Esophagus squamous epithelium (tissue), 5 donors: ENCODE measurements around the gene SLC13A2. TPM values are rescaled to one million over a fixed set of nuclear protein-coding genes. Genes with fewer than 3 reads are reported as not detected.

Experiments used
- DNase-seq: peaks from one replicate; lab custom pipeline; 2025; lab: John Stamatoyannopoulos, UW
- H3K27ac ChIP-seq, 4 donors: fragments of 200-600 bp; sonication (generic); one replicate each; pipeline ENCODE4 v1.5.1; 2016 to 2019; ENCODE audit warnings: mild to moderate bottlenecking in 1 of 4
- H3K27me3 ChIP-seq, 4 donors: fragments of 200-600 bp; sonication (generic); 1 replicate in 3 of 4; 2 replicates in 1 of 4; pipeline versions ENCODE4 v1.5.1 to v1.6.0; 2017 to 2021; ENCODE audit warnings: antibody characterized with exemption in 1 of 4
- H3K36me3 ChIP-seq, 3 donors: fragments of 200-600 bp; sonication (generic); one replicate each; pipeline ENCODE4 v1.5.1; 2016 to 2019
- H3K4me1 ChIP-seq, 3 donors: fragments of 200-600 bp; sonication (generic); one replicate each; pipeline ENCODE4 v1.5.1; 2017 to 2019
- H3K4me3 ChIP-seq, 4 donors: fragments of 200-600 bp; sonication (generic); 1 replicate in 3 of 4; 2 replicates in 1 of 4; pipeline ENCODE4 v1.5.1; 2016 to 2019; ENCODE audit warnings: mild to moderate bottlenecking in 2 of 4, moderate library complexity in 1 of 4
- H3K9me3 ChIP-seq, 3 donors: fragments of 200-600 bp; sonication (generic); one replicate each; pipeline ENCODE4 v1.5.1; 2016 to 2019
- POLR2A ChIP-seq, 4 donors: fragments of 450-650 bp; IDR thresholded peaks; one replicate each; pipeline ENCODE4 v1.6.1; 2017; ENCODE audit warnings: antibody characterized with exemption in 4 of 4, mild to moderate bottlenecking in 4 of 4, moderate library complexity in 3 of 4
- WGBS, 2 donors: methylation state at CpG; one replicate each; pipeline ENCODE4 v1.1.5; 2018; 5-methylcytosine and 5-hydroxymethylcytosine counted together
- intact Hi-C: fragments of 100-400 bp; cut with DNase I; formaldehyde crosslinking; loops from one replicate; pipeline ENCODE4 v1.15.0; 2022
- total RNA-seq, 4 donors: library from RNA; depleted of rRNA; stranded (reverse); fragments of >200 nt; gene quantifications; one replicate each; pipeline ENCODE4 v1.1.0, GENCODE V29; 2016
- TF ChIP-seq, protein P1 (sequence below), 6 experiments: fragments of 450-650 bp in 4 of 6; fragments of 200-600 bp in 2 of 6; sonication (generic) in 2 of 6; IDR thresholded peaks; one replicate each; pipeline ENCODE4 v1.5.1; 2016 to 2019; ENCODE audit warnings: antibody characterized with exemption in 6 of 6, mild to moderate bottlenecking in 4 of 6, moderate library complexity in 4 of 6
- donor health status: DM: yes; HTN: yes; CAD: no.

SLC13A2 gene
- total RNA-seq, 4 donors from 2014 or later: not detected

DNA sequence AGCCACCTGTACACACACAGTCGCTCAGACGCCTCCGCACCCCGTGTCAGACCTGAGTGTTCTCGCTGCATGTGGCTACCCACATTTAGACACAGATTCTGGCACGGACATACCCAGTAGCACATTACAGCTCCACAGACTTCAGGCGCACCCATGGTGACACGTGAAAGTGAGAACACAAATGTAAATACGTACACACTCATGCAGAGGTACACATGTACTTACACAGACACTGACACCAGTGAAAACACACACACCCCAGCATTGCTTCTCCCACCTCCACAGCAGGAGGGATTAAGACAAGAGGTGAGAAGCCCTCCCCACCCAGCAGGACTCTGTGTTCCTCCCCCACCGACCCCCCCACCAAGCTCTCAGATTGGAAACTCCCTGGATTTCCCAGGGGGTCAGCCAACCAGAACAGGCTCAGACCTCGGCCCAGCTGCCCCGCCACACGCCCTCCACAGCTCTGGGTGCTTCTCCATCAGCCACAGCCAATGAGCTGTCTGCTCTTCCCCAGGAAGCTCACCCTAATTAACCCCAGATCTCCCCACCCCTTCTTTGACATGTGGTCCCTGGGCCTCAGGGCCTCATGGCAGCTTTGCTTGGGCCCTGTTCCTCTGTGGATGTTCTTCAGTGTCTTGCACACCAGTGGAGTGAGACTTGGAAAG is 27.4 kb downstream of the SLC13A2 start:
- Histone ChIP-seq H3K27ac (peak overlapping the region in 1 of 4 donors; percentile 9), H3K9me3 (no peaks in the 10 kb centered on the region), H3K4me1 (peaks cover 3 to 65% (median 18%) of the 10 kb centered on the region in 3 donors), H3K4me3 (no peak overlapping the region), H3K27me3 (peaks cover 0 to 10% (median 0%) of the 10 kb centered on the region in 4 donors), H3K36me3 (no peaks in the 10 kb centered on the region)
- no peak for DNase-seq
- TF ChIP-seq, protein P1, sequence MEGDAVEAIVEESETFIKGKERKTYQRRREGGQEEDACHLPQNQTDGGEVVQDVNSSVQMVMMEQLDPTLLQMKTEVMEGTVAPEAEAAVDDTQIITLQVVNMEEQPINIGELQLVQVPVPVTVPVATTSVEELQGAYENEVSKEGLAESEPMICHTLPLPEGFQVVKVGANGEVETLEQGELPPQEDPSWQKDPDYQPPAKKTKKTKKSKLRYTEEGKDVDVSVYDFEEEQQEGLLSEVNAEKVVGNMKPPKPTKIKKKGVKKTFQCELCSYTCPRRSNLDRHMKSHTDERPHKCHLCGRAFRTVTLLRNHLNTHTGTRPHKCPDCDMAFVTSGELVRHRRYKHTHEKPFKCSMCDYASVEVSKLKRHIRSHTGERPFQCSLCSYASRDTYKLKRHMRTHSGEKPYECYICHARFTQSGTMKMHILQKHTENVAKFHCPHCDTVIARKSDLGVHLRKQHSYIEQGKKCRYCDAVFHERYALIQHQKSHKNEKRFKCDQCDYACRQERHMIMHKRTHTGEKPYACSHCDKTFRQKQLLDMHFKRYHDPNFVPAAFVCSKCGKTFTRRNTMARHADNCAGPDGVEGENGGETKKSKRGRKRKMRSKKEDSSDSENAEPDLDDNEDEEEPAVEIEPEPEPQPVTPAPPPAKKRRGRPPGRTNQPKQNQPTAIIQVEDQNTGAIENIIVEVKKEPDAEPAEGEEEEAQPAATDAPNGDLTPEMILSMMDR (IDR thresholded peaks at IDR 0.05): no peak
- no peak for TF ChIP-seq POLR2A (IDR thresholded peaks at IDR 0.05)
- intact Hi-C loops: no loop called here
- 43 to 61% methylated on average over 7 to 8 of the region's 13 CpGs for WGBS, 2 donors

DNA sequence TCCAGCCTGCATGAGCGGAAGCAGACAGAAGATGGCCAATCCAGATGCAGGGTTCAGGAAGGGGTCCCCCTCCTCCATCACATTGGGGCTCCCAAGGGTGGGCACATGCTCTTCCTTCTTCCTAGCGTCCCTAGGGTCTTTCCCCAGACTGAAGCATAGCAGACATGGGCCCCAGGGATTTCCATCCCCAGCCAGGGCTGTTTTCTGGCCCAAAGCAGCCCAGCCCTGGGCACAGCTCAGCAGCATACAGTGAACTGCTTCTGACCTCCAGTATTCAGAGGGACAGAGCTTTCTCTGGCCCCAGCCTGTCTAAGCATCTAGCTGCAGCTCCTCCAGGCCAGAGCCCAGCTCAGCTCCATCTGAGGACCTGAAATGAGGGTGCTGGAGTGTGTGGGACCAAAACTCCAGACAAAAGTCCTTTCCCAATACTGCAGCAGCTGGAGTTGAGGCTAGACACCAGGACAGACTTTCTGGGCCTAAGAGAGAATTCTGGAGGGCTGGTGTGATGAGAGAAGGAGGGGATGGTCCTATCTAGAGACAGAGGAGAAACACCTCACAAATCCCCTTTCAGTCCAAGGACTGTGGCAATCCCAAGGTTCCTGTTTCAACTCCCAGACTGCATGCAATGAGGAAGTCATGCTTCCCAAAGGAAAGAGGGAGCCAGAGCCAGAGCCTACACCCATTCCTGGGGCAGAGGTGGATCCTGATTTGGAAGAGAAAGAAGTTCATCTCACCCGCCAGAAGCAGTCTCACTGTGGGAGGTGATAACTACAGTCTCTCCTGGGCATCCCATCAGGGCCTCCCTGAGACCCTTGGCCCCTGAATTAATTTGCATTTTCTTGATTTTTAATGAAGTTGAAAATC is 28.2 kb downstream of the SLC13A2 start:
- TF ChIP-seq POLR2A (IDR thresholded peaks at IDR 0.05): no peak
- TF ChIP-seq, protein P1 (IDR thresholded peaks at IDR 0.05): no peak
- Histone ChIP-seq H3K36me3 (no peaks in the 10 kb centered on the region), H3K9me3 (no peaks in the 10 kb centered on the region), H3K27ac (no peak overlapping the region), H3K4me1 (peaks cover 4 to 69% (median 20%) of the 10 kb centered on the region in 3 donors), H3K27me3 (peaks cover 0 to 12% (median 0%) of the 10 kb centered on the region in 4 donors), H3K4me3 (no peak overlapping the region)
- WGBS, 2 donors: 50 to 77% methylated on average over 1 to 2 of the region's 3 CpGs
- no peak for DNase-seq
- intact Hi-C loops: no loop called here

DNA sequence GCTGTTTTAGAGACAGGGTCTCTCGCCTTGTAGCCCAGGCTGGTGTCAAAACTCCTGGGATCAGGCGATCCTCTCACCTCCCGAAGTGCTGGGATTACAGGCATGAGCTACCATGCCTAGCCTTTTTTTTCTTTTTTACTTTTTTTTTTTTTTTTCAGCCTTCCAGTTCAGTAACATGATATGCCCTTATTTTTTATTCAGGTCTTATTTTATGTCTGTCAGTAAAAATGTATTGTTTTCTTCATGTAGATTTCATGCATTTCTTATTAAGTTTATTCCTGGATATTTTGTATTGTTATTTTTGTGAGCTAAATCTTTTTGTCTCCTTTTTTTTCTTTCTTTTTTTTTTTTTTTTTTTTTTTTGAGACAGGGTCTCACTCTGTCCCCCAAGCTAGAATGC is 30.0 kb downstream of the SLC13A2 start:
- WGBS, 2 donors: 55 to 86% methylated on average over 3 of the region's 3 CpGs
- Histone ChIP-seq H3K9me3 (no peaks in the 10 kb centered on the region), H3K4me3 (no peak overlapping the region), H3K27ac (no peak overlapping the region), H3K36me3 (no peaks in the 10 kb centered on the region), H3K27me3 (peaks cover 0 to 29% (median 0%) of the 10 kb centered on the region in 4 donors), H3K4me1 (peaks cover 17 to 69% (median 20%) of the 10 kb centered on the region in 3 donors)
- no peak for TF ChIP-seq POLR2A (IDR thresholded peaks at IDR 0.05)
- DNase-seq: no peak
- intact Hi-C loops: no loop called here

DNA sequence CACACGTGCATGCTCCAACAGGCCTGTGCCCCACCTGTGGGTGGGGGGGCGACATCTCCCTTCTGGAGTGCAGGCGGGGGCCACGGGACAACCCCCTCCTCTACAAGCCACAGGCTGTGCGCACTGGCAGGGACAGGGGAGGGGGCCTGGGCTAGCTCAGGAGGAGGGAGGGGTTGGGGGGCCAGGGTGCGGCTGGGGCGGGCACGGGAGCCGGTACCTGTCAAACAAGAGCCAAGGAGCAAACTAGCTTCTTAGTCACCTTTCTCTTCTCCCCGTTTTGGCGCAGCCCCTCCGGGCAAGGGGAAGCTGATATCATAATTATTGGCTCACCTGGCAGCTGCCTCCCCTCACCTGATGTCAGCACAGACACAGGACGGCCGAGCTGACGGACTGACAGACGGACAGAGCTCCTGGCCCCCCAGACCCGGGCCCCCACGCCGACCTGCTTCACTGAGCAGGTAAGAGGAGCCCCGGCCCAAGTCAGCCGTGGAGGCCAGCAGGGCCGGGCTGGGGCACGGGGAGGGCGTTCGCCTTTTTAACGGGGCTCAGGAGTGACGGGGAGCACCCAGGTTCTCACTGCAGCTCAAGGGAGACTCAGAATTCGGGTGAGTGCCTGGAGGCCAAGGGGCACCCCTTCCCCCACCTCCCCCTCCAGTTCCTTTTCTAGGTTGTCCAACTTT is 32.7 kb downstream of the SLC13A2 start, which contains the start of gene FOXN1:
Gene FOXN1, plus strand, starts transcription at position 363 of the 680 bp plus-strand sequence. CDS start 17,622 bp downstream, outside the sequence.
- H3K9me3 ChIP-seq: no peaks in the 10 kb centered on the region

More for the DNA sequence above, 32.7 kb downstream of the SLC13A2 start, which contains the start of gene FOXN1:
- TF ChIP-seq, protein P1 (IDR thresholded peaks at IDR 0.05): no peak
- no peak for TF ChIP-seq POLR2A (IDR thresholded peaks at IDR 0.05)
- intact Hi-C loops: no loop called here
- Histone ChIP-seq H3K4me3 (peak within 1 kb of the TSS; percentile 41 to 57 (median 49)), H3K27me3 (peaks cover 0 to 56% (median 0%) of the 10 kb centered on the region in 4 donors), H3K27ac (peak within 1 kb of the TSS; percentile 30 to 90 (median 86)), H3K36me3 (peaks cover 0 to under 1% (median 0%) of the 10 kb centered on the region in 3 donors), H3K4me1 (peaks cover 23 to 72% (median 25%) of the 10 kb centered on the region in 3 donors)
- no peak for DNase-seq
- 12 to 61% methylated on average over 14 to 16 of the region's 28 CpGs for WGBS, 2 donors
